OCI-LY3 (cell line): Measurements from ENCODE around the gene BEND5.

Source experiments
- H2AFZ ChIP-seq: fragments of 200-600, 300-600 bp; shearing (Covaris generic); 2 replicates; pipeline ENCODE4 v1.6.0; 2014; ENCODE audit warnings: antibody characterized with exemption, low read depth, low read length
- H3K27ac ChIP-seq: fragments of 200-600, 300-600 bp; sonication (generic); 2 replicates; pipeline ENCODE4 v1.5.1; 2014; ENCODE audit warnings: mild to moderate bottlenecking, low read length, moderate library complexity, mixed read lengths
- H3K27me3 ChIP-seq: fragments of 200-600, 300-600 bp; sonication (generic); 2 replicates; pipeline ENCODE4 v1.6.1; 2014; ENCODE audit warnings: low read depth, low read length, mixed read lengths
- H3K36me3 ChIP-seq: fragments of 200-600, 300-600 bp; sonication (generic); replicated peaks from 2 replicates; pipeline ENCODE3; 2014; ENCODE audit warnings: low read depth, low read length, mixed read lengths
- H3K4me1 ChIP-seq: fragments of 300-600, 200-600 bp; sonication (generic); 2 replicates; pipeline ENCODE4 v1.6.1; 2014; ENCODE audit warnings: low read length, mixed read lengths
- H3K4me2 ChIP-seq: fragments of 200-600, 300-600 bp; sonication (generic); 2 replicates; pipeline ENCODE4 v1.6.1; 2014; ENCODE audit warnings: low read length, mixed read lengths
- H3K4me3 ChIP-seq: fragments of 300-600, 200-600 bp; sonication (generic); 2 replicates; pipeline ENCODE4 v1.5.1; 2014; ENCODE audit warnings: antibody characterized with exemption, mild to moderate bottlenecking, low read length, moderate library complexity
- H3K79me2 ChIP-seq: fragments of 300-600, 200-600 bp; shearing (Covaris generic); 2 replicates; pipeline ENCODE4 v1.6.1; 2014; ENCODE audit warnings: mild to moderate bottlenecking, low read length, mixed read lengths
- H3K9ac ChIP-seq: fragments of 300-600, 200-600 bp; shearing (Covaris generic); 2 replicates; pipeline ENCODE4 v1.6.0; 2014; ENCODE audit warnings: mild to moderate bottlenecking, low read length, moderate library complexity
- H3K9me3 ChIP-seq: fragments of 200-600, 300-600 bp; shearing (Covaris generic); 2 replicates; pipeline ENCODE4 v1.6.1; 2014; ENCODE audit warnings: low read length, mixed read lengths; ENCODE audit not compliant: insufficient read depth
- H4K20me1 ChIP-seq: fragments of 200-600, 300-600 bp; sonication (generic); 2 replicates; pipeline ENCODE4 v1.6.1; 2016; ENCODE audit warnings: low read length, mixed read lengths; ENCODE audit not compliant: insufficient read depth
- CTCF ChIP-seq: fragments of 200-600, 300-600 bp; sonication (generic); IDR thresholded peaks from 2 replicates; pipeline ENCODE4 v1.5.1; 2014; ENCODE audit warnings: antibody characterized with exemption, low read length, low read depth
- EZH2phosphoT487 ChIP-seq: fragments of 200-600 bp; shearing (Covaris generic); IDR thresholded peaks from 2 replicates; pipeline ENCODE4 v1.6.1; 2018; ENCODE audit warnings: antibody characterized with exemption, mixed run types, low read depth

Gene BEND5

GRCh38 chr1:48728584-48728983, 48.1 kb downstream of the BEND5 start:
- H2AFZ ChIP-seq = no peak overlapping the region
- no peak overlapping the region for H3K4me3 ChIP-seq
- H3K4me2 ChIP-seq = no peak overlapping the region
- no peak for TF ChIP-seq EZH2phosphoT487
- TF ChIP-seq CTCF = no peak
- H3K27me3 ChIP-seq = no peaks in the 10 kb centered on the region
- peaks cover 15% of the 10 kb centered on the region; the same call in 1 of the 2 replicates for H4K20me1 ChIP-seq
- H3K79me2 ChIP-seq = peaks cover 9% of the 10 kb centered on the region
- H3K36me3 ChIP-seq = peaks cover 40% of the 10 kb centered on the region
- H3K4me1 ChIP-seq = peaks cover 46% of the 10 kb centered on the region
- H3K27ac ChIP-seq = no peak overlapping the region
- H3K9me3 ChIP-seq = no peaks in the 10 kb centered on the region
- H3K9ac ChIP-seq = no peak overlapping the region

- no peak overlapping the region for H3K4me3 ChIP-seq
- no peak overlapping the region for H3K4me2 ChIP-seq
These were observed 50.0 kb downstream of the BEND5 start for GRCh38 chr1:48726557-48727215.

GRCh38 chr1:48726139-48726538, 50.6 kb downstream of the BEND5 start:
- peaks cover 20% of the 10 kb centered on the region for H3K36me3 ChIP-seq
- no peak overlapping the region for H3K4me3 ChIP-seq
- peaks cover 33% of the 10 kb centered on the region for H3K4me1 ChIP-seq
- TF ChIP-seq EZH2phosphoT487 (no peak), CTCF (no peak)
- H4K20me1 ChIP-seq = peaks cover 11% of the 10 kb centered on the region; the same call in 1 of the 2 replicates
- no peaks in the 10 kb centered on the region for H3K9me3 ChIP-seq
- H3K79me2 ChIP-seq = peaks cover 9% of the 10 kb centered on the region
- no peak overlapping the region for H2AFZ ChIP-seq
- H3K4me2 ChIP-seq = no peak overlapping the region
- H3K27me3 ChIP-seq = no peaks in the 10 kb centered on the region
- no peak overlapping the region for H3K27ac ChIP-seq
- no peak overlapping the region for H3K9ac ChIP-seq

More at GRCh38 chr1:48726557-48727215, 50.0 kb downstream of the BEND5 start:
- peaks cover 9% of the 10 kb centered on the region for H3K79me2 ChIP-seq
- H3K27me3 ChIP-seq = no peaks in the 10 kb centered on the region
- H2AFZ ChIP-seq = no peak overlapping the region
- H3K27ac ChIP-seq = no peak overlapping the region
- H3K9me3 ChIP-seq = no peaks in the 10 kb centered on the region
- H3K9ac ChIP-seq = no peak overlapping the region
- peaks cover 15% of the 10 kb centered on the region; the same call in 1 of the 2 replicates for H4K20me1 ChIP-seq
- peaks cover 25% of the 10 kb centered on the region for H3K36me3 ChIP-seq
- TF ChIP-seq EZH2phosphoT487 (no peak), CTCF (no peak)
- H3K4me1 ChIP-seq = peaks cover 38% of the 10 kb centered on the region

GRCh38 chr1:48725341-48726046, 51.2 kb downstream of the BEND5 start:
- Histone ChIP-seq H3K4me1 (peaks cover 26% of the 10 kb centered on the region), H3K9me3 (no peaks in the 10 kb centered on the region), H3K27me3 (no peaks in the 10 kb centered on the region), H3K4me3 (no peak overlapping the region), H4K20me1 (peaks cover 7% of the 10 kb centered on the region; the same call in 1 of the 2 replicates), H3K36me3 (peaks cover 20% of the 10 kb centered on the region), H3K27ac (no peak overlapping the region), H3K9ac (no peak overlapping the region), H3K79me2 (peaks cover 9% of the 10 kb centered on the region), H2AFZ (no peak overlapping the region), H3K4me2 (no peak overlapping the region)
- TF ChIP-seq CTCF = no peak
- no peak for TF ChIP-seq EZH2phosphoT487
